Stimulated activated CD4-positive, alpha-beta T cell treated with anti-CD3 and anti-CD28 coated beads, TNF-alpha, amount 100 ng/mL, for 4 hours (primary cell): ENCODE results near the gene BCOR.

Experiments used
- DNase-seq, 3 experiments: peaks; one replicate each; pipeline ENCODE4 v3.0.0-alpha.2; 2020; ENCODE audit warnings: low read depth in 3 of 3

BCOR gene

GRCh38 chrX:40003428-40004245 lies 94.1 kb downstream of the BCOR start:
- no peak for DNase-seq

GRCh38 chrX:40003071-40003427 lies 94.7 kb downstream of the BCOR start:
- no peak for DNase-seq
